KMS-11 (cell line): ENCODE results near the gene TBC1D21.

Experiments
- H2AFZ ChIP-seq: fragments of 200-600 bp; sonication (generic); 2 replicates; pipeline ENCODE4 v1.6.1; 2016; ENCODE audit warnings: antibody characterized with exemption, mixed run types, low read depth
- H3K27ac ChIP-seq: fragments of 200-600 bp; sonication (generic); 2 replicates; pipeline ENCODE4 v1.6.1; 2016; ENCODE audit warnings: mild to moderate bottlenecking, mixed run types
- H3K27me3 ChIP-seq: fragments of 200-600 bp; sonication (generic); 2 replicates; pipeline ENCODE4 v1.6.1; 2017; ENCODE audit warnings: mild to moderate bottlenecking, low read depth, mixed run types, moderate library complexity; ENCODE audit not compliant: insufficient read depth
- H3K36me3 ChIP-seq: fragments of 200-600 bp; sonication (generic); 2 replicates; pipeline ENCODE4 v1.6.1; 2017; ENCODE audit warnings: mild to moderate bottlenecking, mixed run types; ENCODE audit not compliant: insufficient read depth
- H3K4me1 ChIP-seq: fragments of 200-600 bp; sonication (generic); 2 replicates; pipeline ENCODE4 v1.6.1; 2016; ENCODE audit warnings: mild to moderate bottlenecking, low read depth, mixed run types; ENCODE audit not compliant: poor library complexity, severe bottlenecking
- H3K4me2 ChIP-seq: fragments of 200-600 bp; sonication (generic); 2 replicates; pipeline ENCODE4 v1.7.0; 2016; ENCODE audit warnings: mild to moderate bottlenecking, mixed run types
- H3K4me3 ChIP-seq: fragments of 200-600 bp; sonication (generic); IDR thresholded peaks from 2 replicates; pipeline ENCODE4 v1.6.1; 2017; ENCODE audit warnings: low read depth, low read length, mixed read lengths; ENCODE audit not compliant: insufficient read depth
- H3K79me2 ChIP-seq: fragments of 200-600 bp; sonication (generic); 2 replicates; pipeline ENCODE4 v1.6.1; 2016; ENCODE audit warnings: low read depth, mixed run types; ENCODE audit not compliant: insufficient read depth
- H3K9ac ChIP-seq: fragments of 200-600 bp; sonication (generic); 2 replicates; pipeline ENCODE4 v1.6.1; 2016; ENCODE audit warnings: mild to moderate bottlenecking, mixed run types
- H4K20me1 ChIP-seq: fragments of 200-600 bp; sonication (generic); 2 replicates; pipeline ENCODE4 v1.6.1; 2016; ENCODE audit warnings: mild to moderate bottlenecking, mixed run types; ENCODE audit not compliant: insufficient read depth
- TF ChIP-seq, protein P1 (sequence below): fragments of 200-600 bp; sonication (generic); conservative IDR thresholded peaks from 2 replicates; pipeline ENCODE4 v1.6.1; 2017; ENCODE audit warnings: low read depth, mild to moderate bottlenecking, antibody characterized with exemption, low read length, moderate library complexity, mixed read lengths

TBC1D21 gene

GRCh38 chr15:73845907-73846306, 27.5 kb upstream of the TBC1D21 start:
- Histone ChIP-seq H3K4me3 (no peak overlapping the region), H3K27me3 (peaks cover 47% of the 10 kb centered on the region), H3K27ac (no peak overlapping the region), H2AFZ (no peak overlapping the region), H3K36me3 (no peaks in the 10 kb centered on the region), H3K4me2 (no peak overlapping the region), H3K4me1 (no peaks in the 10 kb centered on the region), H3K79me2 (no peaks in the 10 kb centered on the region), H3K9ac (no peak overlapping the region), H4K20me1 (no peaks in the 10 kb centered on the region)
- TF ChIP-seq, protein P1, sequence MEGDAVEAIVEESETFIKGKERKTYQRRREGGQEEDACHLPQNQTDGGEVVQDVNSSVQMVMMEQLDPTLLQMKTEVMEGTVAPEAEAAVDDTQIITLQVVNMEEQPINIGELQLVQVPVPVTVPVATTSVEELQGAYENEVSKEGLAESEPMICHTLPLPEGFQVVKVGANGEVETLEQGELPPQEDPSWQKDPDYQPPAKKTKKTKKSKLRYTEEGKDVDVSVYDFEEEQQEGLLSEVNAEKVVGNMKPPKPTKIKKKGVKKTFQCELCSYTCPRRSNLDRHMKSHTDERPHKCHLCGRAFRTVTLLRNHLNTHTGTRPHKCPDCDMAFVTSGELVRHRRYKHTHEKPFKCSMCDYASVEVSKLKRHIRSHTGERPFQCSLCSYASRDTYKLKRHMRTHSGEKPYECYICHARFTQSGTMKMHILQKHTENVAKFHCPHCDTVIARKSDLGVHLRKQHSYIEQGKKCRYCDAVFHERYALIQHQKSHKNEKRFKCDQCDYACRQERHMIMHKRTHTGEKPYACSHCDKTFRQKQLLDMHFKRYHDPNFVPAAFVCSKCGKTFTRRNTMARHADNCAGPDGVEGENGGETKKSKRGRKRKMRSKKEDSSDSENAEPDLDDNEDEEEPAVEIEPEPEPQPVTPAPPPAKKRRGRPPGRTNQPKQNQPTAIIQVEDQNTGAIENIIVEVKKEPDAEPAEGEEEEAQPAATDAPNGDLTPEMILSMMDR, result no peak

- no peak overlapping the region for H3K27ac ChIP-seq
- H2AFZ ChIP-seq, result no peak overlapping the region
- H3K79me2 ChIP-seq, result no peaks in the 10 kb centered on the region
- no peaks in the 10 kb centered on the region for H3K36me3 ChIP-seq
- H3K9ac ChIP-seq, result no peak overlapping the region
- H3K4me1 ChIP-seq, result no peaks in the 10 kb centered on the region
- H3K27me3 ChIP-seq, result peaks cover 34% of the 10 kb centered on the region
- H4K20me1 ChIP-seq, result no peaks in the 10 kb centered on the region
- H3K4me2 ChIP-seq, result no peak overlapping the region
- no peak overlapping the region for H3K4me3 ChIP-seq
- TF ChIP-seq, protein P1, result no peak
Observed at GRCh38 chr15:73849641-73850040, 23.7 kb upstream of the TBC1D21 start.

- H2AFZ ChIP-seq, result no peak overlapping the region
- H3K4me1 ChIP-seq, result no peaks in the 10 kb centered on the region
- H3K79me2 ChIP-seq, result no peaks in the 10 kb centered on the region
- no peaks in the 10 kb centered on the region for H4K20me1 ChIP-seq
- no peak overlapping the region for H3K4me2 ChIP-seq
- H3K27ac ChIP-seq, result no peak overlapping the region
- H3K9ac ChIP-seq, result no peak overlapping the region
- H3K4me3 ChIP-seq, result no peak overlapping the region
- TF ChIP-seq, protein P1, result no peak
- H3K27me3 ChIP-seq, result peaks cover 37% of the 10 kb centered on the region
- H3K36me3 ChIP-seq, result no peaks in the 10 kb centered on the region
Observed at GRCh38 chr15:73850228-73850627, 23.1 kb upstream of the TBC1D21 start.

DNA sequence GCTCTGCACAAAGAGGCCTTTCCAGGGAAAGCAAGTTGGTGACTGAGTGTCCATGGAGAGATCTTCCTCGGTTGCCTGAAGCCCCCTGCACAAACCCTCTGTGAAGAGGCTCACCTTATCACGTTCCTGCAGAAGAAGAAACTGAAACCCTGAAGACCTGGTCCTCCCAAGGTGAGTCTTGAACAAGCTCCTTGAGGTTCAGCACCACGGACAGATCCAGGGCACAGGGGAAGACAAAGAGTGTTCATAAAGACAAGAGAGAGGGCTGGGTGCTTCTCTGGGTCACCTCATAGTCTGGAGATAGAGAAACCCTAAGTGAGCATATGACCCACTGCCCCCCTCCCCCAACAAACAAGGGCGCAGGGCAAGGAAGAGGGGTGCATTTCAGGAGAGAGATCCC, 21.7 kb upstream of the TBC1D21 start:
- H3K79me2 ChIP-seq, result no peaks in the 10 kb centered on the region
- H3K9ac ChIP-seq, result no peak overlapping the region
- H3K4me1 ChIP-seq, result no peaks in the 10 kb centered on the region
- peaks cover 34% of the 10 kb centered on the region for H3K27me3 ChIP-seq
- H2AFZ ChIP-seq, result no peak overlapping the region
- H3K4me2 ChIP-seq, result no peak overlapping the region
- no peaks in the 10 kb centered on the region for H3K36me3 ChIP-seq
- no peaks in the 10 kb centered on the region for H4K20me1 ChIP-seq
- TF ChIP-seq, protein P1, result no peak
- H3K4me3 ChIP-seq, result no peak overlapping the region
- H3K27ac ChIP-seq, result no peak overlapping the region
